HG02840 (cell line): ENCODE results near the gene MFAP3.
"Not testable (repeated sequence)": the region's sequence is repeated elsewhere in the genome, so short reads cannot be mapped to it uniquely, and the experiment has no call there.

ENCODE experiments used
- ATAC-seq: cut with Tn5 transposase; IDR thresholded peaks from one replicate; pipeline ENCODE4 v1.9.1; 2021; ENCODE audit warnings: mild to moderate bottlenecking, moderate library complexity, moderate number of reproducible peaks; ENCODE audit not compliant: unreplicated experiment, low FRiP score

MFAP3 gene

GRCh38 chr5:154049636-154050035 is 10.9 kb downstream of the MFAP3 start:
- no peak for ATAC-seq

DNA sequence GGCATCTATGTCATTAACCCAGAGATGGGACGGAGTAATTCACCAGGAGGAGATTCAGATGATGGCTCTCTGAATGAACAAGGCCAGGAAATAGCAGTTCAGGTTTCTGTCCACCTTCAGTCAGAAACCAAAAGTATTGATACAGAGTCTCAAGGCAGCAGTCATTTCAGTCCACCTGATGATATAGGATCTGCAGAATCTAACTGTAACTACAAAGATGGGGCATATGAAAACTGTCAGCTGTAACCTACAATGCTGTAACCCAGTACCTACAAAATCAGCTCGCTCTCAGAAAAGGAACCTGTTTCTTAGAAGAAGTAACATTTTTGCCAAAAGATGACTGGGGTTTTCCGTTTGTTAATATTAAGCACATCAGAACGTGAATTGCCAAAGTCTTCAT is 14.7 kb downstream of the MFAP3 start:
- ATAC-seq = no peak

GRCh38 chr5:154055201-154055600 is 16.4 kb downstream of the MFAP3 start:
- no peak for ATAC-seq

DNA sequence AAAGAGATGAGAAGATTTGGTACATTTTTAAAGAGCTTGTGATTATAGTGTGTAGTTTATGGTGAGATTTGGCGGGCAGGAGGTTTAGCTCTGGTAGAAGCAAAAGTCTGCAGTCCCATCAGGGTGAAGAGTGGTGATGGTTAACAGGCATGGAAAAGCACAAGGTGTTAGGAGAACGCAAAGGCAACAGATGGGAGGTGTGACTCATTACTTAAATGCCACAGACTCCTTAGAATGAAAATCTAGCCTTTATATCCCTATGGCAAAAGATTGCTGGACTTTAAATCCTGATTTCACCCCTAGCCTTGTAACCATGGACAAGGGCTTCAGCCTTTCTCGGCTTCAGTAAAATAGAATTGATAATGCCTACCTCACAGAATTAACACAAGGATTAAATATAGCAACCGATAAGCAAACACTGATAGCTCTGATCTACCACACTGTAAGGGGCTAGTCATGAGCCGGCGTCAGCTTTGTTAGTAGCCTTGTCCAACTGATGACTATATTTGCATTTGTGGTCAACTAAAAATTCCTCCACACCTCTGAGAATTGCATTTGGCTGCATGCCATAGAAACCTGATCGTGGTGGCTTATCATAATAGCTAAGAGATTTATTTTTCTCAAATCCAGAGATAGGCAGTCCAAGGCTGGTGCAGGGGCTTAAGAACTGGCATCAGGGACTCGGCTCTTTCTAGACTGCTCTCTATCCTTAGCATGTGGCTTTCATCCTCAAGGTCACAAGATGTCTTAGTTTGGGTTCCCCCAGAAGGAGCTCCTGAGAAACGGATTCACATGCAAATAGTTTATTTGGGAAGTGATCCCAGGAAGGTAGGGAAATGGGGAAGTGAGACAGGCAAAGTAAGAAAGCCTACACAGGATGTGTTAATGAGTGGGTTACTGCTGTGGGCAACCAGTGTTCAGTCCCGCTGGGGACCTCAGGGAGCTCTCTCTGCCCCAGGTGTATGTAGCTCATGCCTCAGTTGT is 19.6 kb downstream of the MFAP3 start:
- no peak for ATAC-seq

DNA sequence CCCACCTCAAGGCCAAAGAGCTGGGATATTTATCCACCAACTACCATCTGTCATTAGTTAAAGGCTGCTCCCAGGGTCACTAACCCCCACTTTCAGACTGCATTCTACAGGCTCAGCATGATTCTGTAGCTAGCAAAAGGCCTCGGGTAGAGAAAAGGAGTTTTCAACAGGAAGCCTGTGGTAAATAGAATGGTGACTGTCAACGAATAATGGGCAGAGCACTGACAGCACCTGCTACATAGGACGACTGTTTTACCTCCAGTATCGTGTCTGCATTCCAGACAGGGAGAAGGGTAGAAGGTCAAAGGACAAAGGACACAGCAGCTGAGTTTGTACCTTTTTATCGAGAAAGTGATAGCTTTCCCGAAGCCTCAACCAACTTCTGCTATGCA is 20.3 kb downstream of the MFAP3 start:
- no peak for ATAC-seq

DNA sequence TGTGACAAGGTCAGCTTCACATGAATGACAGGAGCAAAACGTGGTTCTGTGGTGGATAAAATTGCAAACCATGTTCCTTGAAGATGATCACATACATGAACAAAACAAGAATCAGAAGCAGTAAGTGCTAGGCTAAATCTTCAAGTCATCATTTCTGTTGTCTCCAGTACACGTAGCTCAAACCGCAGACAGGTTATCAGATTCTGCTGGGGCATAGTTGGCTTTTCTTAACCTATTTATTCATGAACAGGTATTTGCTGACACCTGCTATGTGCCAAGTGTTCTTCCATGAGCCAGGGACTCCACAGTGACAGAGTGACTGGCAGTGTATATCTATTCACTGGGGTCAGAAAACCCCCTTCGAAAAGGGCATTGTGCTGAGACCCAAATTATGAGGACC is 20.8 kb downstream of the MFAP3 start:
- ATAC-seq = no peak

DNA sequence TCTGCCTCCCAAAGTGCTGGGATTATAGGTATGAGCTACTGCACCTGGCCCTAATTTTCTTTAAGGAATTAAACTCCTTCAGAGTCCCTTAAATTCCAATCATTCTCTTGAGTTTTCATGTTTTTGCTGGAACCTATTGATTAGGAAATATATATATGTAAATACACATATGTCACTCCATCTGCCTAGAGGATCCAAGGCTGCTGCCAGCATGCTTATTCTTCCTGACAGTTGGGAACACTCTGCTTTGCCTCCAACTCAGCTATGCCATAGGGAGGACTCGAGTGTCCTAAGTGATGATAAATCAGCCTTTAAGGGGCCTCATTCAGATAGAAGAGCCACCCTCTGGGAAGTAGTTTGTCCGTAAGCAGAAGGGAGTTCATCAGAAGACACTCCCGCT is 21.8 kb downstream of the MFAP3 start:
- ATAC-seq = no peak

- no peak for ATAC-seq
These were observed 24.6 kb downstream of the MFAP3 start for GRCh38 chr5:154063372-154063771.

GRCh38 chr5:154065971-154066370 is 27.2 kb downstream of the MFAP3 start:
- ATAC-seq = no peak

GRCh38 chr5:154069854-154070253 is 31.1 kb downstream of the MFAP3 start:
- ATAC-seq = not testable (repeated sequence)

DNA sequence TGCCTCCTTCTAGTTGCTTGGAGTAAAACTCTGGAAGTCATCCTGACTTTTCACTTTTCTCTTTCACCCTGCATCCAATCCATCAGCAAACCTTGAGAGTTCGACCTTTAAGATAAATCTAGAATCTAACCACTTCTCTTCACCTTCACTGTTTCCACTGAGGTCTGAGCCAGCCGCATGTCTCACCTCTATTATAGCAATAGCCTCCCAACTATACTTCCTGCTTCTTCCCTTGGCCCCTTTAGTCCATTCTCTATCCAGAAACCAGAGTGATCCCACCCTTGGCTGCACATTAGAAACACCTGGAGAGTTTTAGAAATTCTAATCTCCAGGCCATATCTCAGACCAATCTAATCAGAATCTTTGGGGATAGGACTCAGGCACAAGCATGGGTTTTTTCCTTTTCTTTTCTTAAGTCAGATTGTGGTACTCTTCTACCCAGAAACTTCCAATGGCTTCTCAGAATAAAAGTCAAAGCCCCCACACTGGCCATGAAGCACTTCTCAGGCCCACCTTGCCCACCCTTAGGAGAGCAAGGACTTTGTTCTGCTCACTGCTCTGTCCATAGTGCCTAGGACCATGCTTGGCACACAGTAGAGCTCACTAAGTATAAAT is 33.1 kb downstream of the MFAP3 start:
- no peak for ATAC-seq

- ATAC-seq = peak; percentile 93
These were observed 33.8 kb downstream of the MFAP3 start for GRCh38 chr5:154072414-154073171.

DNA sequence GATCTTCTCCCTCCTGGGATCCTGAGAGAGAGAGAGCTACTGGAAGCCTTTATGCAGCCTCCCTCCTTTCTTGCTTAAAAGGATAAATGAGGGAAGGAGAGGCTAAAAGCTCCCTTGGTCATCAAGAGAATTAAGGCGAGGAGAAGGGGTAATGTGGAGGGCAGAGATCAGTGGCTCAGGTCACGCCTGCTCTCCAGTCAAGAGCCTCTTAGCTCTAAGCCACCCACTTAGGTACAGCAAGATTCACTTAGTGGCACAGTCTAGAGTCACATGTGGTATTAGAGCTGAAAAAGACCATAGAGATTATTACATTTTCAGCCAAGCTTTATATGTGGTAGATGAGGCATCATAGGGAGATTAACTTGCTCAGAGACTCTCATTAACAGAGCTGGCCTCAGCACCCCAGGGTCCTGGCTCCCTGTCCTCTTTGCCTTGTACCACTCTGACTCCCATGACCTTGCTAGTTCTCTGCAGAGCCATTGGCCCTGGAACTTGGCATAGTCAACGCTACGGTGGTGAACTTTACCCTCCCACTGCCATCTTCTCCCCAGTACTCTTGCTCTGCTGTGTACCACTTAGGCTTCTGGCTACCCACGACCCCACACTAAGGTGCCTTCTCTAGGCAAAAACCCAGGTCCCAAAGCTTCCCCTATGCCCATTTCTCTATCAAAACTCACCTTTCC is 37.6 kb downstream of the MFAP3 start:
- ATAC-seq = no peak

GRCh38 chr5:154077696-154078095 is 38.9 kb downstream of the MFAP3 start:
- no peak for ATAC-seq

DNA sequence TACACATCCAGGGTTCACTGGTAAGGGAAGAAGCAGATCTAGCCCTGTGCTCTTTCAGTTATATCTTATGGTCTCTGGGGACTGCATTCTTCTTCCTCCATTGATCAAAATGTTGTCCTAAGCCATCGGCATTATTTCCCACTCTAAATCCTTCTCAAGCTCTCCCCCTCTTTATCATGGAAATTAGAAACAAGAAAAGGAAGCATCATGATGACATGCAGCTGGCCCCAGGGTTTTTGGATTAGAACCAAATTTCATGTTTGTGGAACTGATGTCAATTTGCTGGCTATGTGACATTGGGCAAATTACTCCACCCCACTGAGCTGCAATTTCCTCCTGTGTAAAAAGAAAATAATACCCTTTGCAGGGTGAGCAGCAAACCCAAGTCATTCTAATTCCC is 39.5 kb downstream of the MFAP3 start:
- no peak for ATAC-seq

GRCh38 chr5:154081246-154081645 is 42.5 kb downstream of the MFAP3 start:
- no peak for ATAC-seq

DNA sequence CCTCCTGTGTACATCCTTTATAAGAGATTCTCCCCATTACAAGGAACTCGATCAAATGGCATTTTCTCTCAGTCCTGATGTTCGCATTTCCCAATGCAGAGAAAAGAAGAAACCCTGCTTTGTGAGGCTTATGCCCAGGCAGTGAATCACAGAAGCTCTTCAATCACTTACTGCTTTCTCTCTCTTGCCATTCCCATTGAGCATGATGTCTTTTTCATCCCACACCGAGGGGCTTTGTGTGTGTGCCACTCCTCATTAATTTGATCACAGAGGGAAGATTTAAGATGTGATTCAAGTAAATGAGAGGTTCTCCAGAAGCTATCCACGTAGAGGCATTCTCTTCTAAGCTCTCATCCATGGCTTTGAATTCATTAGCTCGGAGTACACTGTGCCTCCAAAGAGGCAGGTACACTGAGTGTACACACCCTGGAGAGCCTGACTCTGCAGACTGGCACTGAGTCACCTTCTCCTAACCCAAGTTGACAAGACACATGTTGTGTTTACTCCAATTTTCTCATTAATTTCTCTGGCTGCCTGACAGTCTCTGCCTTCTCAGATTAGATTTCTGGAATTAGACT is 45.4 kb downstream of the MFAP3 start:
- no peak for ATAC-seq

DNA sequence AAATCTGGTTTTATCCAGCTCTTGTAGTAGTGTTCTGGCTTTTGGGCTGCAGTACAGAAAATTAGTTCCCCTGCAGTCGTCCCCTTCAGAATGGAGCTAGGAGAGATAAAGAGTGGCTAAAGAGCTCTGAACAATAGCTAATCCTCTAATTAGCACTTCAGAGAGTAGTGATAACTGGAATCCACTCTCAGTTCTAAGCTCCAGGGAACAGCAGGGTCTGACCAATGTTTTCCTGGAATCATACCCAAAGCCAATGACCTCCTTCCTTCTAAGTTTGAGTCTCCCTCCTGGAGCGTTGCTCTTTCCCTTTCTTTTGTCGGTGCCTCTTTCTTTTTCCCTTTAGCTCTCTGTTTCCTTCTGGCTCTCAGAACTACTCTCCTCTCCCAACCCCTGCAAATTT is 47.4 kb downstream of the MFAP3 start:
- no peak for ATAC-seq

DNA sequence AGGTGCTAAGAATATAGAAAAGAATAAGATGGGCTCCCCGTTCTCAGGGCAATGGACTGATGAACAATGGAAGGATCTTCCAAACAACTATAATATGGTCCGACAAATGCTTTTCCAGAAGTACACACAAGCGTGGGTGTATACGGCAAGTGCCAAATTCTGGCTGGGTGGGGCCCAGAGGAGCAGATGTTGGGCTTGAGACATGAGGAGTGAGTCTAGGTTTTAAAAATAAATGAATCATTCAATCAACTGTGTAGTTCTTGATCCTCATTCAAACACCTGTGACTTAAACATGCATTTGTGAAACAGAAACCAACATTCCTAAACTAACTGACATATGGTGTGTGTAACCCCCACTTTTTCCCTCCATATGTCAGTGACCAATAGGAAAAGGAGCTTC is 47.9 kb downstream of the MFAP3 start:
- ATAC-seq = no peak

GRCh38 chr5:154087260-154087659 is 48.5 kb downstream of the MFAP3 start:
- ATAC-seq = no peak
